Measurements from ENCODE around the gene CFAP46. TPM values are rescaled to one million over a fixed set of nuclear protein-coding genes. Genes with fewer than 3 reads are reported as not detected.

The CFAP46 gene
- polyA plus RNA-seq, 1 donor from 2014 or later: 2.6 TPM

DNA sequence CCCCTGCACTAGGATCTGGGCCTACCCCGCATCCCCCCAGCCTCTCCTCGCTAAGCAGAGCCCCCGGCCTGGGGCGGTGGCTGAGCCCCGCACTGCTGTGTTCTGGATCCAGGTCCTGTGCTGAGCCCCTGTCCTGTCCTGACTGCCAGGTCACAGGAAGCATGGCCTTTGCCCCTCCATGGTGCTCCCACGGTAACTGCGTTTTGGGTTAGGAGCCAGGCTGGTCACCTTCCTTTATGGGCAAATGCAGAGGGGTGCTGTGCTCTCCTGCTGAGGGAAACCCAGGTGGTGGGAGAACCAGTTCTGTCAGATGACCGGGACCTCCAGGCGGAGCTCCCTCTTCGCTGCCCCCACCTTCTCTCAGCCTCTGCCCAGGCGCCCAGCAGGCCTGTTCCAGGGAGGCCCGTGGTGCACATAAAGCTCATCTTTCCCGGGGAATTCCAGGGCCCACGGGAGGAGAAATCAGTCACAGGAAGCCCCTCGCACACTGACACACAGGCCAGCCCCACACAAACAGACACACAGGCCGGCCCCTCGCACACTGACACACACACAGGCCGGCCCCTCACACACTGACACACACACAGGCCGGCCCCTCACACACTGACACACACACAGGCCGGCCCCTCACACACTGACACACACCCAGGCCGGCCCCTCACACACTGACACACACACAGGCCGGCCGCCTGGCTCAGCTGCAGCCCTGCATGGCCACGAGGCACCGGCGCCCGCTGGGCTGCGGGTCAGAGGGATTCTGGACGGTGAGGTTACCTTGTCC is 75.6 kb downstream of the CFAP46 start:
- H3K9ac ChIP-seq (ENCODE audit: low read length): no peak overlapping the region
- H3K27me3 ChIP-seq (ENCODE audit: insufficient read depth, low read depth, low read length): no peaks in the 10 kb centered on the region
- H3K79me2 ChIP-seq (replicated peaks; ENCODE audit: insufficient read depth, low read length): no peaks in the 10 kb centered on the region
- no peak overlapping the region for H3K27ac ChIP-seq (ENCODE audit: low read length)
- no peaks in the 10 kb centered on the region for H4K20me1 ChIP-seq (ENCODE audit: insufficient read depth)
- no peaks in the 10 kb centered on the region for H3K9me2 ChIP-seq (ENCODE audit: insufficient read depth, low read length)
- H3K4me2 ChIP-seq (ENCODE audit: low read length): no peak overlapping the region
- no peak overlapping the region for H3K4me3 ChIP-seq (ENCODE audit: low read length)
- no peaks in the 10 kb centered on the region for H3F3A ChIP-seq (ENCODE audit: insufficient read depth, low read length, poor library complexity, severe bottlenecking)
- no peaks in the 10 kb centered on the region for H3K9me3 ChIP-seq (ENCODE audit: low read length)
- no peaks in the 10 kb centered on the region for H3K36me3 ChIP-seq (ENCODE audit: insufficient read depth, low read length)
- H2AFZ ChIP-seq (ENCODE audit: low read depth, low read length): no peak overlapping the region
- TF ChIP-seq EP300 (conservative IDR thresholded peaks at IDR 0.05; ENCODE audit: poor library complexity, severe bottlenecking): no peak
- no peak for TF ChIP-seq SMC3 (conservative IDR thresholded peaks at IDR 0.05; ENCODE audit: poor library complexity)
- TF ChIP-seq TAF1 (IDR thresholded peaks at IDR 0.05; ENCODE audit: low read depth): no peak
- TF ChIP-seq RAD21 (conservative IDR thresholded peaks at IDR 0.05): no peak
- TF ChIP-seq, protein P1, sequence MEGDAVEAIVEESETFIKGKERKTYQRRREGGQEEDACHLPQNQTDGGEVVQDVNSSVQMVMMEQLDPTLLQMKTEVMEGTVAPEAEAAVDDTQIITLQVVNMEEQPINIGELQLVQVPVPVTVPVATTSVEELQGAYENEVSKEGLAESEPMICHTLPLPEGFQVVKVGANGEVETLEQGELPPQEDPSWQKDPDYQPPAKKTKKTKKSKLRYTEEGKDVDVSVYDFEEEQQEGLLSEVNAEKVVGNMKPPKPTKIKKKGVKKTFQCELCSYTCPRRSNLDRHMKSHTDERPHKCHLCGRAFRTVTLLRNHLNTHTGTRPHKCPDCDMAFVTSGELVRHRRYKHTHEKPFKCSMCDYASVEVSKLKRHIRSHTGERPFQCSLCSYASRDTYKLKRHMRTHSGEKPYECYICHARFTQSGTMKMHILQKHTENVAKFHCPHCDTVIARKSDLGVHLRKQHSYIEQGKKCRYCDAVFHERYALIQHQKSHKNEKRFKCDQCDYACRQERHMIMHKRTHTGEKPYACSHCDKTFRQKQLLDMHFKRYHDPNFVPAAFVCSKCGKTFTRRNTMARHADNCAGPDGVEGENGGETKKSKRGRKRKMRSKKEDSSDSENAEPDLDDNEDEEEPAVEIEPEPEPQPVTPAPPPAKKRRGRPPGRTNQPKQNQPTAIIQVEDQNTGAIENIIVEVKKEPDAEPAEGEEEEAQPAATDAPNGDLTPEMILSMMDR (IDR thresholded peaks at IDR 0.05; ENCODE audit: poor library complexity, severe bottlenecking): no peak
- TF ChIP-seq, protein P2, sequence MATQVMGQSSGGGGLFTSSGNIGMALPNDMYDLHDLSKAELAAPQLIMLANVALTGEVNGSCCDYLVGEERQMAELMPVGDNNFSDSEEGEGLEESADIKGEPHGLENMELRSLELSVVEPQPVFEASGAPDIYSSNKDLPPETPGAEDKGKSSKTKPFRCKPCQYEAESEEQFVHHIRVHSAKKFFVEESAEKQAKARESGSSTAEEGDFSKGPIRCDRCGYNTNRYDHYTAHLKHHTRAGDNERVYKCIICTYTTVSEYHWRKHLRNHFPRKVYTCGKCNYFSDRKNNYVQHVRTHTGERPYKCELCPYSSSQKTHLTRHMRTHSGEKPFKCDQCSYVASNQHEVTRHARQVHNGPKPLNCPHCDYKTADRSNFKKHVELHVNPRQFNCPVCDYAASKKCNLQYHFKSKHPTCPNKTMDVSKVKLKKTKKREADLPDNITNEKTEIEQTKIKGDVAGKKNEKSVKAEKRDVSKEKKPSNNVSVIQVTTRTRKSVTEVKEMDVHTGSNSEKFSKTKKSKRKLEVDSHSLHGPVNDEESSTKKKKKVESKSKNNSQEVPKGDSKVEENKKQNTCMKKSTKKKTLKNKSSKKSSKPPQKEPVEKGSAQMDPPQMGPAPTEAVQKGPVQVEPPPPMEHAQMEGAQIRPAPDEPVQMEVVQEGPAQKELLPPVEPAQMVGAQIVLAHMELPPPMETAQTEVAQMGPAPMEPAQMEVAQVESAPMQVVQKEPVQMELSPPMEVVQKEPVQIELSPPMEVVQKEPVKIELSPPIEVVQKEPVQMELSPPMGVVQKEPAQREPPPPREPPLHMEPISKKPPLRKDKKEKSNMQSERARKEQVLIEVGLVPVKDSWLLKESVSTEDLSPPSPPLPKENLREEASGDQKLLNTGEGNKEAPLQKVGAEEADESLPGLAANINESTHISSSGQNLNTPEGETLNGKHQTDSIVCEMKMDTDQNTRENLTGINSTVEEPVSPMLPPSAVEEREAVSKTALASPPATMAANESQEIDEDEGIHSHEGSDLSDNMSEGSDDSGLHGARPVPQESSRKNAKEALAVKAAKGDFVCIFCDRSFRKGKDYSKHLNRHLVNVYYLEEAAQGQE (IDR thresholded peaks at IDR 0.05; ENCODE audit: borderline replicate concordance): no peak
- no peak for TF ChIP-seq EZH2 (IDR thresholded peaks at IDR 0.05; ENCODE audit: borderline replicate concordance, insufficient read depth, low read length, poor library complexity, severe bottlenecking)
- TF ChIP-seq MXI1 (conservative IDR thresholded peaks at IDR 0.05; ENCODE audit: poor library complexity, severe bottlenecking): no peak
- no peak for TF ChIP-seq POLR2AphosphoS5 (IDR thresholded peaks at IDR 0.05)

DNA sequence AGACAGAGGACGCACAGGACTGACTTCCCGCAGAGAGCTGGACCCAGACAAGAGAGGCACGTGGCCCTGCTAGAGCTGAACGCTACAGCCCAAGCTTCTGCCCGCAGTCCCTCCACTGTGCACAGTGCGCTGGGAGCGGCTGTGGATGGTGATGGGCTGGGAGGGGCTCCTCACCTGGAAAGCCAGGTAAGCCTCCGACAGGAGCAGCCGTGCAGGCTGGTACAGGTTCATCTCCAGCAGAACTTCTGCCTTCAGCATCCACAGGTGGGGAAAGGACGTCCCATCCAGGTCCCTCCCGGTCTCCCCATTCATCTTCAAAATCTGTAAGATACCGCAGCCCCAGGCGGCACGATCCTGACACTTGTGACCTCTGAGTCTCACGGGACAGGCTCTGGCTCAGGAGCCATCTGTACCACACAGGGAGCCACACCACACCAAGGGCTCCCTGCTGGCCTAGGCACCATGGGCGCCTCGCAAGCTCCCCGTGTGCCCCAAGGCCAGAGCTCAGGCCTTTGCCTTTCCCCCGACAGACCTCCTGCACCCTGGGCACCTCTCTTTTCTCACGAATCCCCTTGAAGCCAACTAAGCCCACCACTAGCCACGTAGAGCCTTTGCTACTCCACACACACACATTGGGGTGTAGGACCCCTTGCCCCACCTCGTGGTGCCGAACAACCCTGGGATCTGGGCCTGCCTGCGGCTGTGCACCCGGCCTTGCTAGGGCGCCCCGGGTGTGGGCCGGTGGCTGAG is 76.3 kb downstream of the CFAP46 start:
- Histone ChIP-seq H3K36me3 (ENCODE audit: insufficient read depth, low read length) (no peaks in the 10 kb centered on the region), H3K27me3 (ENCODE audit: insufficient read depth, low read depth, low read length) (no peaks in the 10 kb centered on the region), H3K4me2 (ENCODE audit: low read length) (no peak overlapping the region), H3F3A (ENCODE audit: insufficient read depth, low read length, poor library complexity, severe bottlenecking) (no peaks in the 10 kb centered on the region), H4K20me1 (ENCODE audit: insufficient read depth) (no peaks in the 10 kb centered on the region), H3K4me3 (ENCODE audit: low read length) (no peak overlapping the region), H2AFZ (ENCODE audit: low read depth, low read length) (no peak overlapping the region), H3K27ac (ENCODE audit: low read length) (no peak overlapping the region), H3K9ac (ENCODE audit: low read length) (no peak overlapping the region), H3K9me3 (ENCODE audit: low read length) (no peaks in the 10 kb centered on the region), H3K9me2 (ENCODE audit: insufficient read depth, low read length) (no peaks in the 10 kb centered on the region), H3K79me2 (replicated peaks; ENCODE audit: insufficient read depth, low read length) (no peaks in the 10 kb centered on the region)
- no peak for TF ChIP-seq TAF1 (IDR thresholded peaks at IDR 0.05; ENCODE audit: low read depth)
- TF ChIP-seq EP300 (conservative IDR thresholded peaks at IDR 0.05; ENCODE audit: poor library complexity, severe bottlenecking): no peak
- TF ChIP-seq POLR2AphosphoS5 (IDR thresholded peaks at IDR 0.05): no peak
- no peak for TF ChIP-seq EZH2 (IDR thresholded peaks at IDR 0.05; ENCODE audit: borderline replicate concordance, insufficient read depth, low read length, poor library complexity, severe bottlenecking)

Data from neural cell (in vitro differentiated cells).